HepG2 (cell line): ENCODE results near the gene GAGE12J. TPM values are rescaled to one million over a fixed set of nuclear protein-coding genes. Genes with fewer than 3 reads are reported as not detected.
"Not testable (repeated sequence)": the region's sequence is repeated elsewhere in the genome, so short reads cannot be mapped to it uniquely, and the experiment has no call there.

ENCODE experiments used
- ATAC-seq: fragments of 200-7000 bp; cut with Tn5 transposase; 3 replicates; pipeline ENCODE4 v1.9.1; 2020; ENCODE audit warnings: mild to moderate bottlenecking, moderate library complexity
- Bru-seq: library from RNA; stranded (reverse); fragments of 400-500 nt; gene quantifications from one replicate; lab custom pipeline; 2021; lab: Mats Ljungman, UMichigan
- BruChase-seq, 2 experiments: library from RNA; stranded (reverse); fragments of 400-500 nt; gene quantifications; one replicate each; lab custom pipeline; 2021; lab: Mats Ljungman, UMichigan
- BruUV-seq: library from RNA; stranded (reverse); fragments of 400-500 nt; replicated peaks from 2 replicates; lab custom pipeline; 2021; lab: Mats Ljungman, UMichigan
- CTCF ChIA-PET: fragments of 300-600 bp; formaldehyde crosslinking; extraction: SDS; loops from one replicate; lab custom pipeline; 2021; ENCODE audit warnings: low total read pairs, inconsistent platforms, low intra/inter-chr PET ratio; lab: Yijun Ruan, JAX
- POLR2A ChIA-PET: fragments of 350-600 bp; sonication (Branson Sonifier 250); formaldehyde crosslinking; loops from one replicate; lab custom pipeline; 2020; ENCODE audit warnings: antibody characterized with exemption, inconsistent platforms; lab: Yijun Ruan, JAX
- DNase-seq: peaks from one replicate; pipeline ENCODE4 v3.0.0-alpha.2; 2015; ENCODE audit warnings: low spot score
- FAIRE-seq: peaks from 3 replicates; lab custom pipeline; 2011; peaks lifted over from hg19 to GRCh38; lab: Jason Lieb, UNC
- H2AFZ ChIP-seq: one replicate; pipeline ENCODE4 v1.6.1; 2011; ENCODE audit warnings: low read length, inconsistent platforms
- H3K27ac ChIP-seq: fragments of 300-600 bp; 3 replicates; pipeline ENCODE4 v1.8.0; 2011; ENCODE audit warnings: mixed run types, mild to moderate bottlenecking, mixed read lengths, low read length, inconsistent platforms; ENCODE audit not compliant: insufficient read depth; ENCODE audit errors: extremely low read length
- H3K27me3 ChIP-seq, 2 experiments: fragments of 200-600 bp in 1 of 2; 2 replicates in 1 of 2; 3 replicates in 1 of 2; pipeline versions ENCODE4 v1.6.0 to v1.8.0; 2011; ENCODE audit warnings: low read length in 2 of 2, mild to moderate bottlenecking in 2 of 2, moderate library complexity in 2 of 2, inconsistent platforms in 1 of 2; ENCODE audit not compliant: insufficient read depth in 2 of 2, control insufficient read depth in 1 of 2
- H3K36me3 ChIP-seq, 2 experiments: fragments of 200-600 bp in 1 of 2; replicated peaks in 1 of 2; 2 replicates in 1 of 2; 3 replicates in 1 of 2; pipeline versions ENCODE4 v1.5.1 to v1.8.0; 2011; ENCODE audit warnings: low read length in 2 of 2, inconsistent platforms in 1 of 2; ENCODE audit not compliant: insufficient read depth in 2 of 2, control insufficient read depth in 1 of 2
- H3K4me1 ChIP-seq: 2 replicates; pipeline ENCODE4 v1.5.1; 2012; ENCODE audit warnings: low read length, inconsistent platforms; ENCODE audit not compliant: insufficient read depth
- H3K4me2 ChIP-seq: 2 replicates; pipeline ENCODE4 v1.6.0; 2011; ENCODE audit warnings: low read depth, low read length, inconsistent platforms
- H3K4me3 ChIP-seq, 3 experiments: fragments of 200-600 bp in 1 of 3; sonication (generic), shearing (Covaris generic) in 1 of 3; replicated peaks in 1 of 3; 2 replicates each; pipeline ENCODE4 v1.5.1; 2011 to 2016; ENCODE audit warnings: low read length in 3 of 3, inconsistent platforms in 2 of 3, low read depth in 2 of 3, mild to moderate bottlenecking in 2 of 3, control low read depth in 1 of 3, mixed read lengths in 1 of 3; ENCODE audit not compliant: insufficient read depth in 1 of 3
- H3K79me2 ChIP-seq: one replicate; pipeline ENCODE4 v1.6.1; 2011; ENCODE audit warnings: low read length, inconsistent platforms; ENCODE audit not compliant: insufficient read depth
- H3K9ac ChIP-seq: 2 replicates; pipeline ENCODE4 v1.6.0; 2011; ENCODE audit warnings: mild to moderate bottlenecking, low read depth, low read length, inconsistent platforms; ENCODE audit not compliant: insufficient read depth
- H3K9me3 ChIP-seq: 2 replicates; pipeline ENCODE4 v1.5.1; 2012; ENCODE audit warnings: mild to moderate bottlenecking, low read length
- H4K20me1 ChIP-seq: 2 replicates; pipeline ENCODE4 v1.6.0; 2011; ENCODE audit warnings: inconsistent platforms, mild to moderate bottlenecking, low read length, moderate library complexity; ENCODE audit not compliant: insufficient read depth
- GATA4 ChIP-seq: sonication (generic); IDR thresholded peaks from 2 replicates; pipeline ENCODE4 v1.6.1; 2016; ENCODE audit warnings: antibody characterized with exemption, low read depth, borderline replicate concordance
- RBM22 ChIP-seq: fragments of 200-400 bp; formaldehyde crosslinking; optimal IDR thresholded peaks from 2 replicates; pipeline ENCODE3; 2017; ENCODE audit warnings: mild to moderate bottlenecking, low read length, moderate library complexity
- WGBS: methylation state at CpG from one replicate; pipeline ENCODE4 v1.1.6; 2017; ENCODE audit warnings: low lambda C conversion rate; 5-methylcytosine and 5-hydroxymethylcytosine counted together
- in situ Hi-C: cut with HindIII; loops from 2 replicates; pipeline ENCODE4 v1.10.0; 2017; ENCODE audit warnings: low pct_unique_long_range_greater_than_20kb; ENCODE audit not compliant: extremely low pct_ligation_motif_present
- intact Hi-C: fragments of 100-400 bp; cut with micrococcal nuclease; formaldehyde crosslinking; loops from one replicate; pipeline ENCODE4 v1.10.0; 2022; ENCODE audit not compliant: unreplicated experiment
- long read RNA-seq, 2 experiments: library from RNA in 1 of 2; library from polyadenylated mRNA in 1 of 2; stranded (forward) in 1 of 2; unstranded in 1 of 2; transcript quantifications; one replicate each; pipeline ENCODE4 v2.0.0, GENCODE V29; 2019 to 2022
- polyA minus RNA-seq, 3 experiments: library from RNA; depleted of rRNA, polyadenylated mRNA; stranded (reverse); fragments of >200 nt; gene quantifications; 2 replicates each; pipeline ENCODE4 v1.2.3, GENCODE V29; 2011; ENCODE audit warnings: low replicate concordance in 1 of 3
- polyA plus RNA-seq, 8 experiments: library from polyadenylated mRNA; depleted of rRNA in 3 of 8; stranded (reverse) in 7 of 8; unstranded in 1 of 8; fragments of >200 nt; fragmentation: Illumina TruSeq in 4 of 8; extraction: Trizol in 4 of 8; gene quantifications; 2 replicates each; pipeline versions ENCODE4 v1.2.1 to v1.2.3, GENCODE V29; 2011 to 2016; ENCODE audit warnings: low read depth in 4 of 8, missing spikeins in 1 of 8, mixed read lengths in 1 of 8; ENCODE audit not compliant: insufficient read depth in 1 of 8
- total RNA-seq, 5 experiments: library from RNA; depleted of rRNA; stranded (reverse); fragments of >200 nt; fragmentation: Illumina TruSeq; extraction: Trizol; gene quantifications; 2 replicates each; pipeline ENCODE4 v1.2.3, GENCODE V29; 2016; ENCODE audit warnings: low read depth in 1 of 5

The GAGE12J gene
- total RNA-seq (2016; rRNA removed; fragmentation: Illumina TruSeq; extraction: Trizol) (not detected in 2 replicates), polyA plus RNA-seq (2011; rRNA removed) (not detected in 2 replicates), polyA minus RNA-seq (2011; rRNA and poly(A)+ RNA removed; ENCODE audit: low replicate concordance) (not detected in 2 replicates), Bru-seq, nascent RNA (not detected), BruChase-seq, experiment 1, labeled RNA remaining after a 6-hour chase (not detected), BruChase-seq, experiment 2, labeled RNA remaining after a 2-hour chase (not detected)
- total RNA-seq (2016; cell fraction: cytosol; rRNA removed; fragmentation: Illumina TruSeq; extraction: Trizol; ENCODE audit: low read depth) = not detected in 2 replicates
- total RNA-seq (2016; cell fraction: insoluble cytoplasmic fraction; rRNA removed; fragmentation: Illumina TruSeq; extraction: Trizol) = not detected in 2 replicates
- not detected in 2 replicates for total RNA-seq (2016; cell fraction: membrane; rRNA removed; fragmentation: Illumina TruSeq; extraction: Trizol)
- not detected in 2 replicates for total RNA-seq (2016; cell fraction: nucleus; rRNA removed; fragmentation: Illumina TruSeq; extraction: Trizol)
- not detected in 2 replicates for polyA plus RNA-seq (2011; cell fraction: cytosol; rRNA removed)
- polyA plus RNA-seq (2011; cell fraction: nucleus; rRNA removed) = not detected in 2 replicates
- polyA plus RNA-seq (2012) = not detected in 2 replicates
- not detected in 2 replicates for polyA plus RNA-seq (2016; cell fraction: cytosol; fragmentation: Illumina TruSeq; extraction: Trizol; ENCODE audit: low read depth)
- not detected in 2 replicates for polyA plus RNA-seq (2016; cell fraction: insoluble cytoplasmic fraction; fragmentation: Illumina TruSeq; extraction: Trizol; ENCODE audit: low read depth)
- not detected in 2 replicates for polyA plus RNA-seq (2016; cell fraction: membrane; fragmentation: Illumina TruSeq; extraction: Trizol; ENCODE audit: low read depth)
- not detected in 2 replicates for polyA plus RNA-seq (2016; cell fraction: nucleus; fragmentation: Illumina TruSeq; extraction: Trizol; ENCODE audit: insufficient read depth, low read depth)
- not detected in 2 replicates for polyA minus RNA-seq (2011; cell fraction: cytosol; rRNA and poly(A)+ RNA removed)
- not detected in 2 replicates for polyA minus RNA-seq (2011; cell fraction: nucleus; rRNA and poly(A)+ RNA removed)
- long read RNA-seq, experiment 1 = 0 reads
- long read RNA-seq, experiment 2 = 0 reads

- H4K20me1 ChIP-seq, H2AFZ ChIP-seq, POLR2A ChIA-PET, H3K27me3 ChIP-seq, H3K4me3 ChIP-seq, H3K79me2 ChIP-seq, intact Hi-C loops, in situ Hi-C loops, H3K9ac ChIP-seq, H3K4me2 ChIP-seq, H3K36me3 ChIP-seq, H3K4me1 ChIP-seq, FAIRE-seq, BruUV-seq, H3K27ac ChIP-seq, H3K9me3 ChIP-seq, CTCF ChIA-PET, DNase-seq, ATAC-seq: not testable (repeated sequence)
- WGBS = no CpG with 5 or more reads among the region's 16 CpGs
These were observed at the start of gene GAGE12J for GRCh38 chrX:49321737-49322136. Gene GAGE12J, plus strand, starts transcription at chrX:49322037. Its CDS starts 1,157 bp downstream, at chrX:49323194.

- DNase-seq (no peak), FAIRE-seq (no peak), ATAC-seq (no peak)
- in situ Hi-C loops (no loop called here), intact Hi-C loops (no loop called here)
- Histone ChIP-seq H2AFZ (no peak overlapping the region), H4K20me1 (no peaks in the 10 kb centered on the region), H3K4me2 (0 out of 2 replicates have a peak overlapping the region, but pooled peaks have one; percentile 18), H3K27me3 (no peaks in the 10 kb centered on the region; a peak in 1 of 5 replicates), H3K9me3 (no peaks in the 10 kb centered on the region), H3K36me3 (no peaks in the 10 kb centered on the region), H3K4me3 (no peak overlapping the region), H3K79me2 (peaks cover 12% of the 10 kb centered on the region), H3K4me1 (peaks cover 34% of the 10 kb centered on the region), H3K9ac (no peak overlapping the region), H3K27ac (no peak overlapping the region)
- 100% methylated on average over 2 of the region's 6 CpGs for WGBS
- BruUV-seq = no TSS peak
- TF ChIP-seq RBM22 (peak; percentile 51), GATA4 (no peak)
- ChIA-PET CTCF (no interaction called here), POLR2A (interaction anchor here (0.6 to 1.2 kb wide), 2 partner anchors 49 to 82 kb away, joined by 3 read pairs; no protein-coding TSS in a partner anchor)
These were observed 49.4 kb upstream of the GAGE12J start for GRCh38 chrX:49272421-49272820.
